Measurements from ENCODE around the gene RBP4.
"Not testable (repeated sequence)": the region's sequence is repeated elsewhere in the genome, so short reads cannot be mapped to it uniquely, and the experiment has no call there.

RBP4 gene

DNA sequence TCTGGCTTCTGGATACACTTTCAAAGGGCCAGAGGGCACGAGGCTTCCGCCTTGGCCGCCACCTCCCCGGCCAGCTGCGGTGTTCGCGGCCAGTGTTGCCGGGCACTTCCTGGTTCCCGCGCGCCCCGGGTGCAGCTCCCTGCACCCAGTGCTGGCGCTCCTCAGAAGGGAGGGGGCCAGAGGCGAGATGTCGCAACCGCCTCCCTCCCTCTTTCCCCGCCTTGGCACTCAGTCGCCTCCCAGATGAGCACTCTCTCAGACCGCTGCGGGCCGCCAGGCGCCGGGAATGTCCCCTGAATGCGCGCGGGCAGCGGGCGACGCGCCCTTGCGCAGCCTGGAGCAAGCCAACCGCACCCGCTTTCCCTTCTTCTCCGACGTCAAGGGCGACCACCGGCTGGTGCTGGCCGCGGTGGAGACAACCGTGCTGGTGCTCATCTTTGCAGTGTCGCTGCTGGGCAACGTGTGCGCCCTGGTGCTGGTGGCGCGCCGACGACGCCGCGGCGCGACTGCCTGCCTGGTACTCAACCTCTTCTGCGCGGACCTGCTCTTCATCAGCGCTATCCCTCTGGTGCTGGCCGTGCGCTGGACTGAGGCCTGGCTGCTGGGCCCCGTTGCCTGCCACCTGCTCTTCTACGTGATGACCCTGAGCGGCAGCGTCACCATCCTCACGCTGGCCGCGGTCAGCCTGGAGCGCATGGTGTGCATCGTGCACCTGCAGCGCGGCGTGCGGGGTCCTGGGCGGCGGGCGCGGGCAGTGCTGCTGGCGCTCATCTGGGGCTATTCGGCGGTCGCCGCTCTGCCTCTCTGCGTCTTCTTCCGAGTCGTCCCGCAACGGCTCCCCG lies 34.4 kb downstream of the RBP4 start, which contains the start of gene FFAR4:
TSS of gene FFAR4 (plus strand) at position 231 of the 842 bp plus-strand sequence. CDS start at position 287, 56 bp downstream.
- no peak for DNase-seq (ENCODE audit: low read depth, low spot score)

DNA sequence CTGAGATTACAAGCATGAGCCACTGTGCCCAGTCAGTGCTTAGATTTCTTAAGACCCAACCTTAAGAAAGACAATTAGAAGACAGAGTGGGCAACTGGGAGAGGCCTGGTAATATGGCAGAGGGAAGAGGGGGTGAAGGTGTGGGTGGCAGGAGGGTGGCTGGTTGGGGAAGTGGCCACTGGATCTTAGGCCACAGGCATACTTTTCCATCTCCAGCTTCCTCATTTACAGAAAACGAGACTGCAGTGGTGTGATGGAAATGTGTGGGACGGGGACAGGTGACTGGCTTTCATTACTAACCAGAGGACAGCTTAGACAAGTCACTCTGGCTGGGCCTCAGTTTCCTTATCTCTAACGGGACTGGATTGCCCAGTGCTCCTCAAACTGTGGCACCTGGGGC lies 35.6 kb downstream of the RBP4 start:
- no peak for DNase-seq (ENCODE audit: low read depth, low spot score)

DNA sequence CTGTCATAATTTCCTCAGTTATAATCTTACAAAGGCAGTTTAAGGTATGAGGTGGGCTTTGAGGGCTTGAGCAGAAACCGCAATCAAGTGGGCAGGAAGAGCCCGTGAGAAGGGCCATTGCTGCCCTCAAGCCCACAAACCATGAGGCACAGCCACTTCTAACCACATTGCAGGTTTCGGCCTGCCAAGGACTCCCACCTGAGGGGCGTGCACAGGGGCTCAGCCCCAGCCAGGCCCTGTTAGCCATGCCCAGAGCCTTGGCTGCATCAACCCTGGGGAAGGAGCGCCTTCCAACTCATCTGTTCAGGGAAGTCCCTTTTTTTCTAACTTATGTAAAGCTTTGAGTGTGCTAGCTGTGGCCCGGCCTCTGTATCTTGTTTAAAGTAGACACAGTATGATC lies 40.5 kb downstream of the RBP4 start:
- DNase-seq (ENCODE audit: low read depth, low spot score): no peak

DNA sequence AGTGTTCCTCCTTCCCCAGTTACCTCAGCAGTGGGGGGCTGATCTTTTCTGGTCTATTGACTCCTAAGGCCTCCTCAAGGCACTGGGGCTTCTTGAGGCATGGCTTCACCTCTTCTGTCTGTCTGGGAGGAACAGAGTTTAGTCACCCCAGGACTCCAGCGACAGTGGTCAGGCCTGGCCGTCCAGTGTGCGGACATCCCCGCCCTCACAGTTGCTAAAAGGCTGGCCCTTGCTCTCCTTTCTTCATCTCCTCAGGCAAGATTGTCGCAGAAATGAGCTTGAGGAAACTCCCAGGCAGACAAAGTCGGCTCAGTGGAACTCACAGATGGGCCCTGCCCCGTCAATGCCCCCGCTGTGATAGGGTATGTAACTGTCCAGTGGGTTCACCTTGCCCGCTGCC lies 41.5 kb downstream of the RBP4 start:
- DNase-seq (ENCODE audit: low read depth, low spot score): no peak

DNA sequence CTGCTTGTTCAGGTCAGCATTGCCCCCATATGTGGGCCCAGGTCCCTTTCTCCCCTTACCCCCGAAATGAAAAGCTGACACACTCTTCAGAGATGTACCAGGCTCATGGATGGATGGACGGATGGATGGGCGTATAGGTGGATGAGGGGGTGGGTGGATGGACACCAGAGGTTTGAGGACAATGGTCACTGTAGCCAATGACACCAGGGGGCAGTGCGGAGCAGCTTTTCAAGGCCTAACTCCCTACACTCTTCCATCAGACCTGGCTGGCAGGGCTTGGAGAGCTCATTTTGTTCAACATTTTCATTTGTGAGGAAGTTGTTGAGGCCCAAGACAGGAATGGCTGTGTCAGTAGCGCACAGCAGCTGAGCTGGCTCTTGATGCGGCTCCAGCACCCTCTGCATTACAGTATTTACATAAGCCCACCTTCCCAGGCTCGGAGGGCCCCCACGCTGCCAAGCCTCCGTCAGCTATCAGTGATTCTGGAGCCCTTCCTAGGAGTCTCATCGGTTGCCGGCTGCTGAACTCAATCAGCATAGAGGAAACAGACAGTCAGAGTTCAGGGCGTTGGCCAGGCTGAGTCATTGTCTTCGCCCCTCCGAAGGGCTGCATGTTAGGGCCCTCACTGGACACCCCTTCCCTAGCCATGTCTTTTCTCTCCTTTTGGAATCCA lies 46.1 kb downstream of the RBP4 start:
- DNase-seq (ENCODE audit: low read depth, low spot score): no peak

DNA sequence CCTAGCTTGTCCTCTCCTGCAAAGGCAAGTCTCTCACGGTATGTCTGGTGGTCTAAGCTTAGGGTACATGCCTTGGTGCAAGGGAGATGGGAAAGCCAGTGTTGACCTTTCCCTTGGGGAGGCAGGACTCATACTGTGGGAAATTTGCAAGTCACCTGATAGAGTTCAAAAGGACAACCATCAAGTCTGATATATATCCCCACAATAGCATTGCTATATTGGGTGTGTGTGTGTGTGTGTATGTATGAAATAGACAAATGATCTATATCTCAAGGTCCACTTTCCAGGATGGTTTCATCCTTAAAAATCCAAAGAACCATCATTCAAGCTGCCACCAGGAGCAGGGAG lies 46.7 kb downstream of the RBP4 start:
- no peak for DNase-seq (ENCODE audit: low read depth, low spot score)

DNA sequence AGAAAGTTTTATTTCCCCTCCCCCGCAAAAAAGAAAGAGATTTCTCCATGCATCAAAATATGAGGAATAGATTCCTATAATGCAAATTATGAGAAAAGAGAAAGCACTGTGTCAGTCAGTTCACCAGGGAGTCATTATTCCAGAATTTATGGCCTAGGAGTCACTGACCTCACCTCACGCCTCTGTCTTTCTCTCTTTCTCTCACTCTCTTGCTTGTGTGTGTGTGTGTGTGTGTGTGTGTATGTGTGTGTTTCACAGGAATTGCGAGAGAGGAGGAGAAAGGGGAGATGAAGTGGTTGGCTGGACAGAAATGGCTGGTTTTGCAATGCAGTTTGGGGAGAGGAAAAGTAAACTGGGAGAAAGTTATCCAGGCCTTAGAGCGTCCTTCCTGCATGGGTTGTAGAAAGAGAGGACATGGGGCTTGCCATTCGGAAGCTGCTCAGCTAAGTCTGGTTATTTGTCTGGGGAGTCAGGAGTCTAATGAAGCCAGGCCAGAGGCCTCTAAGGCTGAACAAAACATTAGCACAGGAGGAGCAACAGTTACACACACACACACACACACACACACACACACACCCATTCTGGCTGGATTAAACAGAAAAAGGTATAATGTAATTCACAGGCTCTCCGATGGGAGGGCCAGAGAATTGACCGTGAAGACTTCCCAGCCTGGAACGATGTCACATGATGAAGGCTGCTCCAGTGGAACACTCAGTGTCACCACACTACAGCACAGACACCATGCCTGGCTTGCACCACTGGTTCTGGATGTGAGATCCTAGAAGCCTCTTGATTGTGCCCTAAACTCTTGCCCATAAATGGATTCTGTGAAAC lies 47.3 kb downstream of the RBP4 start:
- DNase-seq (ENCODE audit: low read depth, low spot score): no peak

DNA sequence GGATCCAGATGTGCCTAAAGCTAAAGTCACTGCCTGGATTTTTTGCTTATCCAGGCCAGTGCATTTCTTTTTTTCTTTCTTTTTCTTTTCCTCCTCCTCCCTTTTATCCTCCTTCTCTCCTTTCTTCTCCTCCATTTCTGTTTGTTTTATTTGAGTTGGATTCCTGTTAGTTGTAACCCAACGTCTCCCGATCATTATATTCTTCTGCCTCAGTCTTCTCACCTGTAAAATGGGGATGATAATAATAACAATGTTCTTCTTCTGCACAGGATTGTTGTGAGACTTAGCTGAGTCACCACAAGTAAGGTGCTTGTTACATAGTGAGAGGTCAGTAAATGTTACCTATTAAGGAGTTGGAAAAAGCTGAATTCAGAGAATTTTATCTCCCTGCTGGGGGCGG lies 48.3 kb downstream of the RBP4 start:
- DNase-seq (ENCODE audit: low read depth, low spot score): no peak

DNA sequence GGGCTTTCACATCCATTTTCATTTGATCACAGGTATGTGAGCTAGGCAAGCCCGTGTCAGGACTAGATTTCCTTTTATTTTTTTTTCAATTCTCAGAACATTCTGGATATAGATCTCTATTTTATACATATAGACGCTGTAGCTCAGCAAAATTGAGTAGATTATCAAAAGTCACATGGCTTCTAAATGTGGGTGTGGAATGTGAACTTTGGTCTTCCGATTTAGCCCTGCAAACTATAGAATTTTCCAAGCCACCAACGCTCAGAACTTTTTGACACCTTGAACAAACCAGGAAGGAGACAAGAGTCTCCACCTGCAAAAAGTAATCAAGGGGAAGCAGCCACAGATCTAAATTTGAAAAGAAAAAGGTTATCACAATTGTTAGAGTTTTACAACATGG lies 50.4 kb downstream of the RBP4 start:
- DNase-seq (ENCODE audit: low read depth, low spot score): no peak

DNA sequence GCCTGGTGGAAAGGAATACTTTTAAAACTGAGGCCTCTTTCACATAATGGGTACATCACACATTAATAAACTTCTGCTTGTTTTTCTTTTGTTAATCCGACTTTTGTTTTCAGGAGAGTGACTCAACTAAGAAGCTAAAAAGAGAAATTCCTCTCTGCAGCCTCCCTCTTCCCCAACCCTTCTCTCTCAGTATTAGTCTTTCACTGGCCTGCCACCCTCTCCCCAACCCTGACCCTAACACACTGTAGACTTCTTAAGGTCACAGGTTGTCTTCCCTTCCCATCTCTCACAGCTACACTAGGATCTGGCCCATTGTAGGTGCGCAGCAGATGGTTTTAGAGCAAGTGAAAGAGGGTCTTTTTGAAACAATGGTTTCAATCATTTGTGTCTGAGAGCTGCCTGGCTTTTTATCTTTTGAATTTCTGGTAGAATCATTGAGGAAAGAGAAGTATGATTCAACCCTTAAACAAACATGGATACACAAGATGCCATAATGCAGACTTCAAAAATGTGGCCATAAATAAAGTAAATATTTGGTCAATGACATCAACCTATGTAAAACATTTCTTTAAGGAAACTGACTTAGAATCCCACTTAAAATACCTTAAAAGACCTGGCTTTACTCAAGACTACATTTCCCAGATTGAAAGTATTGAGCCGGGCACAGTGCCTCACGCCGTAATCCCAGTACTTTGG lies 52.5 kb downstream of the RBP4 start:
- DNase-seq (ENCODE audit: low read depth, low spot score): no peak

DNA sequence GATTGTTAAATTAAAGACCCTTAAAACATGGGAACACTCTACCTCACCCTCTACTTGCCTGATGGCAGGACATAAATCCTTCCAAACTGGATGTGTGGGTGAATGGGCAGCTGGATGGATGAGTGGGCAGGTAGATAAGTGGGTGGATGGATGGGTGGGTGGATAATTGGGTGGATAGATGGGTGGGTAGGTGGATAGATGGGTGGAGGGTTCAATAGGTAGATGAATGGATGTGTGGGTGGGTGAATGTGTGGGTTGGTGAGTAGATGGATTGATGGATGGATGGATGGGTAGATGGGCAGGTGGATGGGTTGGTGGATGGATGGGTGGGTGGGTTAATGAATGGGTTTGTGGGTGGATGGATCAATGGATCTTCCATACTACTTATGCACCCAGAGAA lies 53.5 kb downstream of the RBP4 start:
- no peak for DNase-seq (ENCODE audit: low read depth, low spot score)

DNA sequence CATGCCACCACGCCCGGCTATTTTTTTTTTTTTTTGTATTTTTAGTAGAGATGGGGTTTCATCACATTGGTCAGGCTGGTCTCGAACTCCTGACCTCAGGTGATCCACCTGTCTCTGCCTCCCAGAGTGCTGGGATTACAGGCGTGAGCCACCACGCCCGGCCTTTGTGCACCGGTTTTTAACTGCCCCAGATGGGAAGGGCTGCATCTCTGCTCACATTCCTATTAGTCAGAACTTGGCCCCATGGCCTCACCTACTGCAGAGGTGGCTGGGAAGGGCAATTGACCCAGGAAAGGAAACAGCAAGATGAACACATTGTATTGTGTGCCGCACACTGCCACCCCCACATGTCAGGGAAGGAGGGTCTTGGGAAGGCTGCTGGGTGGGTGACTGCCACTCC lies 54.0 kb downstream of the RBP4 start:
- DNase-seq (ENCODE audit: low read depth, low spot score): not testable (repeated sequence)

DNA sequence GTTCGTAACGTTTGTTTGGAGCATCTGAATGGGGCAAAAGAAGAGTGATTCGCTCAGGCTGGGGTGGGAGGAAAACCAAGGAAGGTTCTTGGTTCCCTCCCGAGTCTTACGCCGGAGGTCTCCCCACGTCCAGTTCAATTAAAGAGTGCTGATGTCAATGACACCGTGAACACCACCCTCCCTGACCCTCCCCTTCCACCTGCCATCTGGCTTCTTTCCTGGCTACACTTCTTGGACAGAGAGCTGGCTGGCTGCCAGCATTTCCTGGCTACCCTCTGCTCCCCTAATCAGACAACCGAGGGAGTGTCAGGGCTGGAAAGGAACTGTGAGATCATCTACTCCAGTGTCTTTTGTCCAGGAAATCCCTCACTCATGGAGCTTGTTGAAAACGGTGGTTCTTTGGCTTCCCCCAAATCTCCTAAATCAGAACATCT lies 58.7 kb downstream of the RBP4 start:
- DNase-seq (ENCODE audit: low read depth, low spot score): no peak
